Measurements from ENCODE around the gene C4orf36.

GRCh38 chr4:86841309-86841708, 50.9 kb downstream of the C4orf36 start:
- TF ChIP-seq EP300 (IDR thresholded peaks at IDR 0.05) (no peak), CTCF (IDR thresholded peaks at IDR 0.05) (no peak)

Measured in ovary (tissue), 3 donors.